ENCODE data around the gene NET1.

- TF ChIP-seq CTCF (IDR thresholded peaks at IDR 0.05; ENCODE audit: low read depth, low read length) (no peak), EZH2phosphoT487 (IDR thresholded peaks at IDR 0.05; ENCODE audit: low read depth) (no peak)
These were observed 77.7 kb downstream of the NET1 start for GRCh38 chr10:5490032-5490431.
